Esophagus muscularis mucosa (tissue), 4 donors: ENCODE results near the gene CHRDL1. TPM values are rescaled to one million over a fixed set of nuclear protein-coding genes. Genes with fewer than 3 reads are reported as not detected.

Experiments used
- DNase-seq: peaks from one replicate; pipeline ENCODE4 v3.0.0-alpha.2; 2017; ENCODE audit errors: extremely low spot score
- H3K27ac ChIP-seq, 4 donors: fragments of 200-600 bp; sonication (generic); replicated peaks in 1 of 4; 1 replicate in 3 of 4; 2 replicates in 1 of 4; pipeline ENCODE4 v1.5.1; 2016 to 2019; ENCODE audit warnings: mild to moderate bottlenecking in 1 of 4
- H3K27me3 ChIP-seq, 4 donors: fragments of 200-600 bp; sonication (generic); one replicate each; pipeline versions ENCODE4 v1.5.1 to v1.6.0; 2016 to 2019
- H3K36me3 ChIP-seq, 4 donors: fragments of 200-600 bp; sonication (generic); one replicate each; pipeline ENCODE4 v1.5.1; 2016 to 2019
- H3K4me1 ChIP-seq, 4 donors: fragments of 200-600 bp; sonication (generic); one replicate each; pipeline ENCODE4 v1.5.1; 2016 to 2019
- H3K4me3 ChIP-seq, 4 donors: fragments of 200-600 bp; sonication (generic); 1 replicate in 2 of 4; 2 replicates in 2 of 4; pipeline ENCODE4 v1.5.1; 2016 to 2019; ENCODE audit warnings: mild to moderate bottlenecking in 4 of 4, moderate library complexity in 1 of 4
- H3K9me3 ChIP-seq, 4 donors: fragments of 200-600 bp; sonication (generic); 1 replicate in 3 of 4; 2 replicates in 1 of 4; pipeline ENCODE4 v1.5.1; 2016 to 2019
- EP300 ChIP-seq: sonication (generic); formaldehyde crosslinking; IDR thresholded peaks from one replicate; pipeline ENCODE4 v1.6.1; 2017; ENCODE audit warnings: antibody characterized with exemption
- POLR2A ChIP-seq: fragments of 450-650 bp; IDR thresholded peaks from one replicate; pipeline ENCODE4 v1.6.1; 2017; ENCODE audit warnings: antibody characterized with exemption, moderate library complexity, mild to moderate bottlenecking, low read depth
- POLR2AphosphoS5 ChIP-seq, 2 donors: sonication (generic); formaldehyde crosslinking; IDR thresholded peaks; one replicate each; pipeline ENCODE4 v1.6.1; 2017; ENCODE audit warnings: antibody characterized with exemption in 2 of 2
- WGBS: methylation state at CpG from one replicate; pipeline ENCODE4 v1.1.5; 2018; 5-methylcytosine and 5-hydroxymethylcytosine counted together
- intact Hi-C: fragments of 100-400 bp; cut with DNase I; formaldehyde crosslinking; loops from one replicate; pipeline ENCODE4 v1.15.1; 2023
- total RNA-seq, 4 donors: library from RNA; depleted of rRNA; stranded (reverse); fragments of >200 nt; gene quantifications; one replicate each; pipeline versions ENCODE4 v1.1.0 to v1.2.1, GENCODE V29; 2016
- TF ChIP-seq, protein P1 (sequence below), 3 experiments: fragments of 200-600 bp in 2 of 3; fragments of 450-650 bp in 1 of 3; sonication (generic) in 2 of 3; IDR thresholded peaks; one replicate each; pipeline ENCODE4 v1.5.1; 2017 to 2019; ENCODE audit warnings: antibody characterized with exemption in 3 of 3, mild to moderate bottlenecking in 2 of 3, moderate library complexity in 1 of 3

CHRDL1 gene
- total RNA-seq, 4 donors from 2014 or later, result 202 to 346 (median 222) TPM

- 64% methylated on average over 3 of the region's 3 CpGs for WGBS
Observed at GRCh38 chrX:110794601-110795000, 1.0 kb downstream of the CHRDL1 start.

DNA sequence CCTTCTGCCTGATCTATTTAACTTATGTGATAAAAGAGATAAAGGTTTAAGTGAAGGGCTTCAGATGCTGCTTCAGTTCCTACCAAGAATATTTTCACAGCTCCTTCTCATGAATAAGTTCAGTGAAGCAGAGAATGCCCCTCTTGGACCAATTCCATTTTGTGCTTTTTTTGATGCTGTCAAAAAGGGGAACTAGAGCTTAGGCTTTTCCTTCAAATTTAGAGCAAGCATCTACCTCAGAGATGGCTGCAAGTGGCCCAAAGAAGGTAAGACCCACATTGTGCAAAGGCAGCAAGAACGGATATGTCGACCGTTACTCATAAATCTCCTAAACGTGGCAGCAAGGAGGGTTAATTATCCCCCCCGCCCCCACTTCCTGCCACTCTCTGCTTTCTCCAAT, 4.5 kb downstream of the CHRDL1 start:
- TF ChIP-seq, protein P1, sequence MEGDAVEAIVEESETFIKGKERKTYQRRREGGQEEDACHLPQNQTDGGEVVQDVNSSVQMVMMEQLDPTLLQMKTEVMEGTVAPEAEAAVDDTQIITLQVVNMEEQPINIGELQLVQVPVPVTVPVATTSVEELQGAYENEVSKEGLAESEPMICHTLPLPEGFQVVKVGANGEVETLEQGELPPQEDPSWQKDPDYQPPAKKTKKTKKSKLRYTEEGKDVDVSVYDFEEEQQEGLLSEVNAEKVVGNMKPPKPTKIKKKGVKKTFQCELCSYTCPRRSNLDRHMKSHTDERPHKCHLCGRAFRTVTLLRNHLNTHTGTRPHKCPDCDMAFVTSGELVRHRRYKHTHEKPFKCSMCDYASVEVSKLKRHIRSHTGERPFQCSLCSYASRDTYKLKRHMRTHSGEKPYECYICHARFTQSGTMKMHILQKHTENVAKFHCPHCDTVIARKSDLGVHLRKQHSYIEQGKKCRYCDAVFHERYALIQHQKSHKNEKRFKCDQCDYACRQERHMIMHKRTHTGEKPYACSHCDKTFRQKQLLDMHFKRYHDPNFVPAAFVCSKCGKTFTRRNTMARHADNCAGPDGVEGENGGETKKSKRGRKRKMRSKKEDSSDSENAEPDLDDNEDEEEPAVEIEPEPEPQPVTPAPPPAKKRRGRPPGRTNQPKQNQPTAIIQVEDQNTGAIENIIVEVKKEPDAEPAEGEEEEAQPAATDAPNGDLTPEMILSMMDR (IDR thresholded peaks at IDR 0.05), result no peak
- TF ChIP-seq EP300 (no peak), POLR2A (no peak), POLR2AphosphoS5 (IDR thresholded peaks at IDR 0.05) (no peak)
- intact Hi-C loops, result no loop called here
- WGBS, result 58% methylated on average over 5 of the region's 5 CpGs
- Histone ChIP-seq H3K4me1 (peaks cover 0 to 5% (median under 1%) of the 10 kb centered on the region in 4 donors), H3K36me3 (no peaks in the 10 kb centered on the region), H3K27ac (no peak overlapping the region), H3K27me3 (no peaks in the 10 kb centered on the region), H3K9me3 (no peaks in the 10 kb centered on the region), H3K4me3 (no peak overlapping the region)
- no peak for DNase-seq

More at GRCh38 chrX:110794601-110795000, 1.0 kb downstream of the CHRDL1 start:
- H3K9me3 ChIP-seq, result no peaks in the 10 kb centered on the region
- peak overlapping the region; percentile 55 to 73 (median 61) for H3K27ac ChIP-seq
- intact Hi-C loops, result no loop called here
- peak overlapping the region; percentile 52 to 63 (median 54) for H3K4me3 ChIP-seq
- TF ChIP-seq POLR2AphosphoS5 (IDR thresholded peaks at IDR 0.05) (no peak), POLR2A (no peak), EP300 (no peak)
- TF ChIP-seq, protein P1 (IDR thresholded peaks at IDR 0.05), result no peak
- H3K36me3 ChIP-seq, result no peaks in the 10 kb centered on the region
- no peaks in the 10 kb centered on the region for H3K27me3 ChIP-seq
- DNase-seq, result no peak
- peaks cover 0 to 5% (median 2%) of the 10 kb centered on the region in 4 donors for H3K4me1 ChIP-seq

- DNase-seq, result no peak
- Histone ChIP-seq H3K27me3 (no peaks in the 10 kb centered on the region), H3K36me3 (no peaks in the 10 kb centered on the region), H3K4me1 (peaks cover 0 to 30% (median 15%) of the 10 kb centered on the region in 4 donors), H3K4me3 (no peak overlapping the region), H3K9me3 (no peaks in the 10 kb centered on the region), H3K27ac (no peak overlapping the region)
- intact Hi-C loops, result no loop called here
- TF ChIP-seq EP300 (no peak), POLR2AphosphoS5 (IDR thresholded peaks at IDR 0.05) (no peak), POLR2A (no peak)
- TF ChIP-seq, protein P1 (IDR thresholded peaks at IDR 0.05), result no peak
- WGBS, result 88% methylated on average over 4 of the region's 4 CpGs
Observed at GRCh38 chrX:110786486-110786885, 9.1 kb downstream of the CHRDL1 start.

DNA sequence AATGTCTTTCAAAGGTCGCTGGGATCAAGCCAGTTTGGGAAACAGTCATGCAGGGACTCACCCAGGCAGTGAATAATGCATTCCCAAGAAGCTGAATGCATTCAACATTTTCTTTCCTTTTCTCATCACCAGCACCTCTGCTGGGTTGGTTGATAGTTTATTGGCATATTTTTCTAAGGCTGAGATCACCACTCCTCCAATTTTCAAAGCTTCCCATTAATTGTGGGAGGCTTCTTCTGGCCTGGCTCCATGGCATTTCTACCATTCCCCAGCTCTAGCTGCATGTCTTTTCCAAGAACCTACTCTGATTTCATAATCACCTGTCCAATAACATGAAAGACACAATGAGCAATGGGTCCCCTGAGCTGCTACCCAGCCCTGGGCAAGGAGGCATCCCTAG, 35.8 kb downstream of the CHRDL1 start:
- DNase-seq, result no peak
- no peaks in the 10 kb centered on the region for H3K36me3 ChIP-seq
- H3K27ac ChIP-seq, result peak overlapping the region in 3 of 4 donors; percentile 28 to 63 (median 59)
- WGBS, result 19% methylated on average over 1 of the region's 1 CpG
- TF ChIP-seq, protein P1 (IDR thresholded peaks at IDR 0.05), result no peak
- TF ChIP-seq EP300 (no peak), POLR2AphosphoS5 (IDR thresholded peaks at IDR 0.05) (peak in 1 of 2 donors; percentile 54), POLR2A (no peak)
- H3K4me3 ChIP-seq, result no peak overlapping the region
- intact Hi-C loops, result no loop called here
- H3K4me1 ChIP-seq, result peaks cover 0 to 17% (median 12%) of the 10 kb centered on the region in 4 donors
- no peaks in the 10 kb centered on the region for H3K27me3 ChIP-seq
- peaks cover 0 to 4% (median 0%) of the 10 kb centered on the region in 4 donors for H3K9me3 ChIP-seq

DNA sequence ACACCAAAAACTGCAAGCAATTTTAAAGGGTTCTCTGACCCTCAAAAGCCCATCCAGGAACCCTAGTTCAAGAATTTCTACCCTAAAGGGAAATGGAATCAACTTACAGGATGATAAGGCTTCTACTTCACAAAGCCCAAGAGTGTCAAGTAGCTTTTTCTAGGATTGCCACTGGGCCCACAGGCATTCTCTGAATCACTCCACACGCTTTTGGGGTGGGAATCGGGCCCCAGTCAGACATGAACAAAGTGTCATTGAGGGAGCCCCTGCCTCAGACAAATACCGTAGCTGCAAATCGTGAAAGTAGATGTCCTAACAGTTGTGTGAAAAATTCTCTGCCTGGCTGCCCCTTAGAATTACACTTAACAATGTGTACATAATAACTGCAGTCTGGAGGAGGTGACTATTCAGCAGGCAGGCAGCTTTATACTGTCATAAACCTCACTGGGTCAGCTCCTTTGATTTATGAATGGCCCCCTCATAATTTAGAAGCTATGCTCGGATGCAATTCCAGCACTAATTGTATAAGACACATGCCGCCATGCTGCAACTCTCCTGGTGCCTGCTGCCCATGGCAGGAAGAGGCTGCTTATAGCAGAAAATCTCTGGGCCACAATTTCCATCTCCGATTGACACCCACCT, 36.7 kb downstream of the CHRDL1 start:
- no peaks in the 10 kb centered on the region for H3K9me3 ChIP-seq
- no peaks in the 10 kb centered on the region for H3K27me3 ChIP-seq
- no peaks in the 10 kb centered on the region for H3K36me3 ChIP-seq
- no peak for DNase-seq
- WGBS, result 75% methylated on average over 6 of the region's 7 CpGs
- H3K27ac ChIP-seq, result peak overlapping the region in 3 of 4 donors; percentile 51 to 66 (median 57)
- TF ChIP-seq POLR2A (no peak), EP300 (no peak), POLR2AphosphoS5 (IDR thresholded peaks at IDR 0.05) (no peak)
- TF ChIP-seq, protein P1 (IDR thresholded peaks at IDR 0.05), result no peak
- H3K4me1 ChIP-seq, result peaks cover 0 to 18% (median 12%) of the 10 kb centered on the region in 4 donors
- no peak overlapping the region for H3K4me3 ChIP-seq
- intact Hi-C loops, result no loop called here
